SIG-M5 (cell line): ENCODE data around the gene TAF4.
"Not testable (repeated sequence)": the region's sequence is repeated elsewhere in the genome, so short reads cannot be mapped to it uniquely, and the experiment has no call there.

Experiments
- DNase-seq: peaks from one replicate; lab custom pipeline; 2025; lab: John Stamatoyannopoulos, UW

The TAF4 gene

DNA sequence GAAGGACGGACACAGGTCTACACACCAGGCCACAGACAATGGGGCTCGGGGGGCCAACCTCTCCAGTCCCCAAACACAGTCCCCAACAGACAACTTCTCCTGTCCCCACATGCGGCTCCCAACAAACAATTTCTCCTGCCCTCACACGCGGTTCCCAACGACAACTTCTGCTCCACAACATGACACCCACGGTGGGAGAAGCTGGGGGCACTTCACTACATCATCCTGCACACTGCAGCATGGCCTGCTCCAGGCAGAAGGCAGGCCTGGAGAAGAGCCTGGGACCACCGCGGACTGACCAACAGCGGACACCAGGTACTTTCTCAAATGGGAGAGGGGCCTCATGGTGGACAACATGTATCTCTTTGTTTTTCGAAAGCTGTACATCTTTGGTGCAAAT lies 6.7 kb downstream of the TAF4 start:
- DNase-seq: no peak

- DNase-seq: no peak
Measured at GRCh38 chr20:62056975-62057374, 8.7 kb downstream of the TAF4 start.

- DNase-seq: no peak
Measured at GRCh38 chr20:62056377-62056776, 9.3 kb downstream of the TAF4 start.

DNA sequence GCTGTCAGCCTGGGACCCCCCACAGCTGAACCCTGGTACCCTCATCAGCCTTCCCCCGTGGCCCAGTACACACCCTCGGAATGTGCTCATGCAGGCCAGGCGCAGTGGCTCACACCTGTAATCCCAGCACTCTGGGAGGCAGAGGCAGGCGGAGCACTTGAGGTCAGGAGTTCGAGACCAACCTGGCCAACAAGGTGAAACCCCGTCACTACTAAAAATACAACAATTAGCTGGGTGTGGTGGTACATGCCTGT lies 9.9 kb downstream of the TAF4 start:
- DNase-seq: not testable (repeated sequence)

DNA sequence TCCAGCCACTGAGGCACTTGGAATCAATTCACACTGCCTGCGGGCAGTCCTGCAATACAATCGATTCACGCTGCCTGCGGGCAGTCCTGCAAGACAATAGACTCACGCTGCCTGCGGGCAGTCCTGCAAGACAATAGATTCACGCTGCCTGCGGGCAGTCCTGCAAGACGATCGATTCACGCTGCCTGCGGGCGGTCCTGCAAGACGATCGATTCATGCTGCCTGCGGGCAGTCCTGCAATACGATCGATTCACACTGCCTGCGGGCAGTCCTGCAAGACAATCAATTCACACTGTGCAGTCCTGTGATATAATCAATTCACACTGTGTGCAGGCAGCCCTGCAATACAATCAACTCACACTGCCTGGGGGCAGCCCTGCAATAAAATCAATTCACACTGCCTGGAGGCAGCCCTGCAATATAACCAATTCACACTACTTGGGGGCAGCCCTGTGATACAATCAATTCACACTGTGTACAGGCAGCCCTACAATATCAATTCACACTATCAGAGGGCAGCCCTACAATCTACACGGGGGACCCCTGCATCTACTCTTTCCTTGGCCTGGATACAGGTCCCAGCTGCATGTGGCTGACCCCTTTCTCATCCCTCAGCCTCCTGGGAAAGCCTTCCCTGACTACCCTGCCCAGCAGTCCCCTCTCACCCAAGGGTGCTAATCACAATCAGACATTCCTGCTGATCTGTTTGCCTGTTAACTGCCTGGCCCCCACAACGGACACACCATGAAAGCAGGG lies 10.4 kb downstream of the TAF4 start:
- DNase-seq: no peak

- no peak for DNase-seq
Measured at GRCh38 chr20:62054451-62054953, 11.2 kb downstream of the TAF4 start.

- DNase-seq: no peak
Measured at GRCh38 chr20:62053465-62054196, 12.1 kb downstream of the TAF4 start.

DNA sequence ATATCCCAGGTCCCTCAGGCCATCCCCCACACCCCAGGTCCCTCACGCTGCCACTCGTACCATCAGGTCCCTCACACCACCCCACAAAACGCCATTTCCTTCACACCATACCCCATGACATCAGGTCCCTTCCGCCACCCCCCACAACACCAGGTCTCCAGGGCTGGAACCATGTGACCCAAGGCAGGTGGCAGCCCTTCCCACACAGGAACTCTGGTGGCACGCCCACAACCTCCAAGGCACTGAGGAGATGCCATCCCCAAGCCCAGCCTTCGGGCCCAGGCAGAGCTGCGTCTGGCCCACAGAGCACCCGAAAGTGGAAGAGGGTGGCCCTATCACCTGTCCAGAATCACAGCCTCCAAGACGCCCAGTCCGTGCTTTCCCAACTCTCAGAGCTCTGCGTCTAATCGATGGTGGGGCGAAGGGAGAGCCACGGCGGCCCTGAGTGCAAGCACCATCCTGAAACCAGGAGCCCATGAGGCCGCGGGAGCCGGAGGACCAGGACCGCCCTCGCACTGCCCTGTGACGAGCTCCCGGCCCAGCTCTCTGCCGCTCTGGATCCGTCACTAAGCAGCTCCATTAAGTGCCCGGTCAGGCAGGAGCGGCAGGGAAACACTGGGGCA lies 12.7 kb downstream of the TAF4 start:
- DNase-seq: no peak

DNA sequence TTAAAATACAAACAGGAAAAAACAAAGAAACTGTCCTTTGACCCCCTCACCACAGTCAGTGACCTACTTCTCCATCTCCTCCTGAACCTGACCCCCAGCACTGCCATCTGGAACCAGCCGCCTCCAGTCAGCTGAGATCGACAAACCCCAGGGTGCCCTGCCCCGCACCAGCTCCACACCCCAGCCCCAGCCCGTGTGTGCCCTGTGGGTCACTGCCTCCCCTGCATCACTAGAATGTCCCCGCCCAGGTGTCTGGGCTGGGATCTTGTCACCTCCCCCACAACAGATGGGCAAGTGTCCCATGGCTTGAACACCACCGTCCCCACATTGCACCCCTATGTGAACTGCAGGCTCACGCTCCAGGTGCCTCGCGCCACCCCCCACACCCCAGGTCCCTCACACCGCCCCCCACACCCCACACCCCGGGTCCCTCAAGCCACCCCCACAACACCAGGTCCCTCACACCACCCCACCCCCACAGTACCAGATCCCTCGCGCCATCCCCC lies 13.3 kb downstream of the TAF4 start:
- no peak for DNase-seq

GRCh38 chr20:62051546-62052255 lies 14.0 kb downstream of the TAF4 start:
- DNase-seq: no peak

GRCh38 chr20:62051144-62051543 lies 14.5 kb downstream of the TAF4 start:
- DNase-seq: no peak

- no peak for DNase-seq
Measured at GRCh38 chr20:62050166-62051120, 15.2 kb downstream of the TAF4 start.

GRCh38 chr20:62049342-62050165 lies 16.1 kb downstream of the TAF4 start:
- no peak for DNase-seq

GRCh38 chr20:62048821-62049291 lies 16.8 kb downstream of the TAF4 start:
- no peak for DNase-seq

DNA sequence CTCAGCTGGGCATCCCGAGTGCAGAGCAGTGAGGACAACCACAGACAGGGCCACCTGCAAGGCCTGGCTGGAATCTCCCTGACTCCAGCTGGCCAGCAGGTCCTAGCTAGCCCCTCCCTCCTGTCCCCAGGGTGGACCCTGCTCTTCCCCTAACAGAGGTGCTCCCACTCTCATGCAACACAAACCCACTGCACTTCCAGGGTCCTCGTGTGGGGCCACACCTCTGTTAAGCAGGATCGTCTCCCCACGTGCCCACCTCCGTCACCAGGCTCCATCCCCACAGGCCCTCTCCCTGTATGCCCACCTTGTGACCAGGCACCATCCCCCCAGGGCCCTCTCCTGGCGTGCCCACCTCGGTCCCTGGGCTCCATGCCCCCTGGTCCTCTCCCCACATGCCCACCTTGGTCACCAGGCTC lies 17.3 kb downstream of the TAF4 start:
- DNase-seq: no peak

DNA sequence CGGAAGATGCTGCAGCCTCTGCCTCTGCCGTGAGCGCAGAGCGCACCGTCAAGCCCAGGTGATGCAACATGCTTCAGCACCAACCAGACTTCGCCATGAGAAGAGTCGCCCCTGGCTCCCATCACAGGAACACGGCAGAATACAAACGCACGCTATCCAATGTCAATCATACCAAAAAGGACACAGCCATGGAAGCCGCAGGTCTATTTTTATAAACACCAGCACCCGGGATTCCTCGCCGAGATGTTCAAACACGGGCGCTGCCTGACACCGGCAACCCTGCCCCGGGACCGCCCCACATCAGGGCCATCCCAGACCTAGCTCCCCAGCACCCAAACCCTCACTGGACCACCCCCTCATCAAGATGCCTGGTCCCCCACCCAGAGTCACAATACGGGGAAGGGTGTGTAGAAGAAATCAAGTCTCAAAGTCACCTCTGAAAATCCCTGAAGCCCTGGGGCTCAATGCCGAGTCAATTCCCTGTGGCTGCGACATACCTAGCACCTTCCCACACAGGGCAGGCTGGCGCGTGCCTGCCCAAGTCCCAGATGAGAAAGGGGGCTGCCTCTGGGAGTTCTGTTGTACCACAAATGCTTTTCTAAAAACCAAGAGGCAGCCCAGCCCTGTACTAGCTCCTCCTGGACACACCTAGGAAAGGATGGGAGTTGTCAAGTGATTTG lies 17.9 kb downstream of the TAF4 start:
- no peak for DNase-seq

- no peak for DNase-seq
Measured at GRCh38 chr20:62046431-62046830, 19.2 kb downstream of the TAF4 start.

DNA sequence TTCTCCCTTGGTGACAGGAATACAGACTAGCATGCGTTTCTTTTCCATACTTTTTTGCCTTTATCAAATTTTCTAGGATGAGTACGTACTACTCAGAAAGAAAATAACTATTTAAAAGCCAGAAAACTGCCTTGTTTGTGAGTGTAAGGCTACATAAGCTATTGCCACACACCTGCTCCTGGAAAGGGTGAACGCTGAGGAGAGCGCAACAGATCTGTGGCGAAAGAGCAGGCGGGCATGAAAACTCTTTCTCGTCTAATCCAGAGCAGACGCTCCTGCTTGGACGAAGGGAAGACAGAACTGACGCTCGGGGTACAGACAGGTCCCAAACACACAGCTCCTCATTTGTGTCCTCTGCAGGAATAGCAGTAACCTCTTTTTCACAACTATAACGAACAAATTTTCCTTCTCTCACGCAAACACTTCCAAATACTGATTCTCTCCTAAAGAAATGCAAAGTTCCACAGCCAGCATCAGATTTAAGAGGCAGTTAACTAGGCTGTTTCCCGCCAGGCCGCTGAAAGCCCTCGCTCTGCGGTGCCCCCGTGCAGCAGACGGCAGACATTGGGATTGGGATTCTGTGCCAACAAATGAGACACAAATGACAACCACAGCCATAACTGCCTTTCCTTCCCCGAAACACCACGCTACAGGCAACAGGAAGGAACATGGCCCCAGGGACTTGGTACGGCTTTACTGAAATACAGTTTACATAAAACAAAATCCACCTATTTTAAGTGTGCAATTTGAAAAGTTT lies 20.0 kb downstream of the TAF4 start:
- DNase-seq: no peak

- DNase-seq: no peak
Measured at GRCh38 chr20:62045118-62045517, 20.6 kb downstream of the TAF4 start.
